HG02571 (cell line): ENCODE data around the gene PCSK2.

ENCODE experiments used
- ATAC-seq: cut with Tn5 transposase; IDR thresholded peaks from one replicate; pipeline ENCODE4 v1.9.1; 2021; ENCODE audit warnings: mild to moderate bottlenecking, moderate library complexity; ENCODE audit not compliant: unreplicated experiment

The PCSK2 gene

DNA sequence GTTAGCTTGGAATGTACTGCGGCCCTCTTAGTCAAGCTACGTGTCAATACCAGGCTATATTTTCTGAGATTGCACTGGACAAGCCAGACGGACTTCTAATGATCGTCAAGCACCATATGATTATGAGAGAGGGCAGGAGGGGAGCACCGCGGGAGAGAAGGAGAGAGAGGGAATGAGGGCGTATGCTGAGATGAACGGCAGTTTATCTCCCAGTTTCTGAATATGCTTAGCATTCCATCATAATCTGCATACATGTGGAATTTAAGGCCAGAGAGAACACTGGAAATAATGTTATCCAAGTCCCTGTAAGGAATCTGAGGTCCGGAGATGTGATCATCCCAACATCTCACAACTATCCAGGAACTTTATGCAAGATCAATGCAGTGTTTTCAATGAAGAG, 244.1 kb downstream of the PCSK2 start:
- no peak for ATAC-seq

DNA sequence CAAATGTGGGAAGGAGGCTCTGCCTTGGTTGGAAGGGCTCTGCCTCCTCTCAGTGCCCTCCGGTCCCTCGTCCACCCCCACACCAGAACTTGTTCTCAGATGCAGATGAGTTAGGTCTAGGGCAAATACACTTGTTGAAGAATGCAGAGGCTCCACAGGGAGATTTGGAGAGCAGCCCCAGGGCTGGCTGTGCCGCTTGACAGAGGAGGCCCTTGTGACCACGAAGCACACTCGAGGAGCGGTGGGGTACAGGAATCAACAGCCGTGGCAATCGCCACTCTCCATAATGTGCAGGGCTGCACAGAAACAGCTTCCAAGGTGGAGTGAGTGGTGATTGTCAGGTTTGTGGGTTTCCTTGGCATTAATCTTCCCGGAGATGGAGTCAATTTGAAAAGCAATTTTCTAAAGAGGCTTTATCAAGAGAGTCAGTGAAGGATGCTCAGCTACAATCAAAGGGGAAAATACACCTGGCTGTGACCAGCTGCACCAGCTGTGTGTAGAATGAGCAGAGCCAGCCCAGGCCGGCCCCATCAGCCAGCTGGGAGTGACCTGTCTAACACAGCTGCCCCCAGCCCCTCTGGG, 244.9 kb downstream of the PCSK2 start:
- no peak for ATAC-seq

DNA sequence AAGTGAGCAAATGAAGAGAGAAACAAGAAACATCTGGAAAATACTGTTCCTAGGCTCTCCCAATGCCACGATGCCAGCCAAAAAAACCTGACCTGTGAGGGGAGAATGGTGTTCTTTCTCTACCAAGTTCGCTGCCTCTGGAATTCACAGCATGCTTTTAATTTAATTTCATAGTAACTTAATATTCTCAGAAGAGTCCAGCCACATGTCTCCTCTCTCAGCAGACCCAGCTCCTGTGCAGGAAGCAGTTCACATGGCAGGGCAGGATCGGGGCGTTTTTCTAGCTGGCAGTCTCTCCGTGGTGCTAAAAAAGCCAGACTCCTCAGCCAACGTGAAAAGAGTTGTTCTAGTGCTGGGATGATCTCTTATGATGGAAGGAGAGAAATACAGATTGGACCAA, 246.8 kb downstream of the PCSK2 start:
- no peak for ATAC-seq

DNA sequence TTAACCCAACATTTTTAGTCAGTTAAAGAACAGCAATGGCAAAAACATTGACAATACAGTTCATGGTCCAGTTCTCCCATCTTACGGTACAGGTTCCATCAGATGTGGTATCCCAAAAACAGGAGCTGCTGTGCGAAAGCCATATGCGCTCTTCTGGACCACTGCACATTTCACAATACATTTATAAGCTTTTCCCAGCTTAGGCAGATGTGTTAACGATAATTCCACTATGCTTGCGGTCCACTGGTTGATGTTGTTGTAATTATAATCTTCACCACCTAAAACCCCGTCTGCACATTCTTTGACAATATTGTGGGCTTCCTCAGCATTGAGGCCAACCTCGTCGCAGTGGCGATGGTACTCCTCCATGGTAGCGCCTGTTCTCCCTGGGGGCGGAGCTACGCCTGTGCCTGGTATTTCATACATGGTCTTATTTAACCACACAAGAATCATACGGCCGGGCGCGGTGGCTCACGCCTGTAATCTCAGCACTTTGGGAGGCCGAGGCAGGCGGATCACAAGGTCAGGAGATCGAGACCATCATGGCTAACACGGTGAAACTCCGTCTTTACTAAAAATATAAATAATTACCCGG, 252.3 kb downstream of the PCSK2 start:
- ATAC-seq = no peak

DNA sequence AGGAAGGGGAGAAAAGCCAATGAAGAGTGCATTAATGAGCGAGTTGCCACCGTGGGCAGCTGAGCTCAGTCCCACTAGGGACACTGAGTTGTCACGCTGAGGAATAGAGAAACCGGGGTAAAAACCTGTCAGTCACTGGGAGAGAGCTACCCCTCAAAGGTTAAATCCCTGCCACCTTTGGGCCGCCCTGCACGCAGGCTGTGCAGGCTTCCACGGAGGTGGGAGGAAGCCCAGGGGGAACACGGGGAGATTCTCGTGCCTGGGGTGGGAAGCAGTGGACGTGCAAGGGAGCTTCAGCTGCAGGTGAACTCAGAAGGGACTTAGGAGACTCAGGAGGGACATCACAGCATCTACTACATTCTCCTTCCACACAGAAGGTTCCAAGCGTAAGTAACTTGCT, 253.9 kb downstream of the PCSK2 start:
- no peak for ATAC-seq

DNA sequence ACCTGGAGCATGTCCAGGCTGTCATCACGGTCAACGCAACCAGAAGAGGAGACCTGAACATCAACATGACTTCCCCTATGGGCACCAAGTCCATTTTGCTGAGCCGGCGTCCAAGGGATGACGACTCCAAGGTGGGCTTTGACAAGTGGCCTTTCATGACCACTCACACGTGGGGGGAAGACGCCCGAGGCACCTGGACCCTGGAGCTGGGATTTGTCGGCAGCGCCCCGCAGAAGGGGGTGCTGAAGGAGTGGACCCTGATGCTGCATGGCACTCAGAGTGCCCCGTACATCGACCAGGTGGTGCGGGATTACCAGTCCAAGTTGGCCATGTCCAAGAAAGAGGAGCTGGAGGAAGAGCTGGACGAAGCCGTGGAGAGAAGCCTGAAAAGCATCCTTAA, 254.8 kb downstream of the PCSK2 start:
- no peak for ATAC-seq

DNA sequence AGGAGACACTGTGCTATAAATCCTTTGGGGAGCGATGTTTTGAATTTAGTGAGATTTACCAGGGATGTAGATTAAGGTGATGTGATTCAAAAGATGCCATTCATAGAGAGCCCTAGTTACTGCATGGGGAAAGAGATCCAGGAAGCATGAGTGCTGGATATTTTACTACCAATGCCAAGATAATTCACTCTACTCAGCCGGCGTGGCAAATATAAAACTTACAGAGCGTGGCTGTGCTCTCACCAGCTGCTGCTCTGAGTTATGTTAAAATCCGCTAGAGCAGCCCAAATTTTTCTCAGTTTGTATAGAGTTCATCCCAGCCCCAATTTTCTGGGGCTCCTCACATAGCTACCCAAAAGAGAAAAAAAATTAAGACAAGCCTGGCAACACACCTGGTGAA, 255.7 kb downstream of the PCSK2 start:
- ATAC-seq = no peak

DNA sequence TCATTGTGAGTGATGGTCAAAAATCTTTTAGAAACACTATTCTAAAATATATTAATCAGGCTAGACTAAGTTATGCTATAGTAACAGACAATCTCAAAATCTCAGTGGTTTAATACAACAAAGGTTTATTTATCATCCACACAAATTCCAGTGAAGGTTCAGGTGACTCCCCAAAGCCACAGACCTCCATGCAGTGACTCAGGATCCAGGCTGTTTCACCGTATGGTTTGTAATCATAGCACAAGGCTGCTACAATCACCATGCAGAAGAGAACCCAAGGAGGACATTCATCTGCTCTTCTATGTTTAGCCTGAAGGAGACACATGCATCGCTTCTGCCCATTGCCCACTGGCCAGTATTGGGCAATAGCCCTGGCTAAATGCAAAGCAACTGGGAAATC, 258.2 kb downstream of the PCSK2 start:
- ATAC-seq = no peak

DNA sequence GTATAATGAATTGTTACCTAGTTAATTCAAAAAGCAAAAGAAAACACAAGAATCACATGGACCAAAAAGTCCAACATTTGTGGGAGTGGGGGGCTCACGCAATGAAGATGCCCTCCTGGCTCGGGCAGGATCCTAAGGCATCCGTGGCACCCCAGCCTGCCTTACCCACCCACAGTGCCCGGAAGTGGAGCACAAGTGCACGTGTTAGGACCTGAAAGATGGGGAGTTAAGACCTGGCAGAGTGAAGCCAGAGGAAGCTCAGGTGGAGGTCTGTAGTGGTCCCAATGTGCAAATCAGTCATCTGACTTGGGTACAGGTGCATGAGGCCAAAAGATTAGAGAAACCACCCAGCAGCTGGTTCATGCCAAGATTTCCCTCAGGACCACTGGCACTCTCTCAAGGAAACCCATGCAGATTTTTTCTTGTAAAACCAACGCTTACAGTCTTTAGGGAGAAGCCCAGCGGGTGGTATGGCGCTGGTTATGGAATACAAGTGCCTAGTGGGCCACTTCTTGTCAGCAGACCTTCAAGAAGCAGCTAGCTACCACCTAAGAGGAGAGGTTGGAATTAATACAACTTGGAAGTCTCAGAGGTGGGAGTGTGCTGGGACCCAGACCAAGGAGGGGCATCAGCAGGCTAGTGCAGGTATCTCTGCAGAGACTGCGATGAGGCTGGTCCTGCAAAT, 262.2 kb downstream of the PCSK2 start:
- ATAC-seq = no peak

DNA sequence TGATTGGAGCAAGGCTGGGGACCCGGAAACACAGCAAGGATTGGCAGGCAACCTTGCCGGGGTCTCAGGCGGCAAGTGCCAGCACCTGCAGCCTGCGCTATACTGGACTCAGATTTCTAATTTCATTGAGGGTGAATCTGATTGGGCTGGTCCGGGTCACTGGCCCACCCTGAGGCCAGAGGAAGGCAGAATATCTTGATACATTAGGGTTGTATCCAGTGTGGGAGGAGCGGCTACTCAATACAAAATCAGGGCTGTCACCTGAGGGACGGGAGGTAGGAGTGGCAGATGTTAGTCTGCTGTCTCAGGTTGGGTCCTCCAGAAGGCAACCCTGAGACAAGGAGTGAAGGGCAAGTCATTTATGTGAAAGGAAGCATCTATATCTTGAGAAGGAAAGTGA, 263.7 kb downstream of the PCSK2 start:
- ATAC-seq = no peak

DNA sequence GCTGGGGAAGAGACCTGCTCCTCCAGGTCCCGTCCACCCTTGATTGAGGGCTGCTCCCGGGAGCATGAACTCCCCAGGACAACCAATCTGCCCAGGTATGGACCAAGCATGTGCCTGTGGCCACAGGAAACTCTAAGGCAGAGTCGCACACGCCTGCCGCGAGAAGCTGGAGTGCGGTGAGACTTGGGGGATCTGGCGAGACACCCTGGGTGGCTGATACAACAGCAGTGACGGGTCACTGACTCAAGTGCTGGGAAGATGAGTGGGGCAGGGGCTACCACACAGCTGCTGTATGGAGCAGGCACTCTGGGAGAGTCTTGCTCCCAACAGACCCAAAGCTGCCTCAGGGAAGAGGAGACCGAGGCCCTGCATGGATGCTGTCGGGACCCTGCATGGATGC, 264.2 kb downstream of the PCSK2 start:
- no peak for ATAC-seq

DNA sequence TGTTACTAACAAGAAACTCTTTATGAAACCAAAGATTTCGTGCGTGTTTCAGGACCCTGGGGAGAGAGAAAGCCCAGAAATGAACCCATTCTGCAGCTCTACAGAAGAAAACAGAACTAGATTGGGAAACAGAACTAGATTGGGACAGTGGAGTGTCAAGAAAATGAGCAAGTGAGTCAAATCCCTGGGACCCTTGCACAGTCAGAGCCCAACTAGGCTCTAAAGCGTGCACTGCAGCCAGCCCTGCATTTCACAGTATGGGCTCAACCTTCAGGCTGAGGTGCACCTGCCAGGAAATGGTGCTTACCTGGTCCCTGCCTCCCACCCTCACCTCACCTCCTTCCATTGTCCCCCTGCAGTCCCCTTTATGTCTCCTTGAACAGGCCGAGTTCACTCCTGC, 264.6 kb downstream of the PCSK2 start:
- ATAC-seq = no peak

DNA sequence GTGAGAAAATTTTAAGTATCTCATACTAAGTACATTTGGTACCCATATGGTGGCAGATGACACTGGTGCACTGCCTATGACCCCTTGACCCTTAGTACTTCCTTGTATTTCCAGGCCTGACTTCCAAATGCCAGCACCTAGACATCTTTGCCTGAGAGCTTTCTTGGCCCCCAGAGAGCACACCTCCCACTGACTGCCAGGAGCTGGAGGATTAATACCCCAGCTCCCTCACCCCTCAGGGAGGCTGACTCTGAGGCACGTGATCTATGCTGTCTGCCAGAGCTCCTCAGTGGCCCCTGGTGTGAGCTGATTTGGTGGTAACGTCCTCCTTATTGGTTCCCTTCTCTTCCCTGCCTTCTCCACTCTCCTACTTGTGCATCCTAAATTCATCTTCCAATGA, 266.3 kb downstream of the PCSK2 start:
- ATAC-seq = no peak

DNA sequence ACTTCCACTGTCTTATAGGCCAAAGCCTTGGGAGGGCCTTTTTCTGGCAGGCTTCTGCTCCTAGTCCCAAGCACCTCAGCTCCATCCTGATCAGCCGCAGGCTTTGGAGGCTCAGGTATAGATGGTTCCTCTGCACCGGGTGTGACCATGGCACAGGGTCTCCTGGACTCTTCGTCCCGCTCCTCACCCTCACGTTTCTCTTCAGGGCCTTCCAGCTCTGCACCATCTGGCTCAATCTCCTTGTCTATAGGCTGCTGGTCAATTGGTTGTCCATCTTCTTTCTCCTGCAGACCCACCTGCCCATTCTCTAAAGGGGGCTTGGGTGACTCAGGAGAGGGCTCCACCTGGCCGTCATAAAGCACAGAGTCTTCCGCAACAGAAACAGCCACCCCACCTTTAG, 267.4 kb downstream of the PCSK2 start:
- ATAC-seq = no peak

DNA sequence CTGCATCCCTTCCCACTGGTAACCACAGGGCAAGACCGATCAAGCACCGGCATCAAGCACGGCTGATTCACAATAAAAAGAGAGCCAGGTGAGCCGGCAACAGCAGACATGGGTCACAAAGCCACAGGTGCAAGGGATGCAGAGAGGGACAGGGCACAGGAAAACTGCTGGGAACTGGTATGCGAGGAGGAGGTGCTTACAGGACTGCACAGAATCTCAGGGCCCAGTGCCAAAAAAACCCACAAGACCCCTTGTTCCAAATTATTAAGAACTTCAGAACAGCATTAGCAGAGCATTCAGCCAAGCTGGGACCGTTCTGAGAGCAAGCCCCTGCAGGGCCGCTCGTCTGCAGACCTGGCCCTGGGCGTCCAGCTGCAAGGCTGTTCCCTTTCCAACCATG, 269.0 kb downstream of the PCSK2 start:
- ATAC-seq = no peak

DNA sequence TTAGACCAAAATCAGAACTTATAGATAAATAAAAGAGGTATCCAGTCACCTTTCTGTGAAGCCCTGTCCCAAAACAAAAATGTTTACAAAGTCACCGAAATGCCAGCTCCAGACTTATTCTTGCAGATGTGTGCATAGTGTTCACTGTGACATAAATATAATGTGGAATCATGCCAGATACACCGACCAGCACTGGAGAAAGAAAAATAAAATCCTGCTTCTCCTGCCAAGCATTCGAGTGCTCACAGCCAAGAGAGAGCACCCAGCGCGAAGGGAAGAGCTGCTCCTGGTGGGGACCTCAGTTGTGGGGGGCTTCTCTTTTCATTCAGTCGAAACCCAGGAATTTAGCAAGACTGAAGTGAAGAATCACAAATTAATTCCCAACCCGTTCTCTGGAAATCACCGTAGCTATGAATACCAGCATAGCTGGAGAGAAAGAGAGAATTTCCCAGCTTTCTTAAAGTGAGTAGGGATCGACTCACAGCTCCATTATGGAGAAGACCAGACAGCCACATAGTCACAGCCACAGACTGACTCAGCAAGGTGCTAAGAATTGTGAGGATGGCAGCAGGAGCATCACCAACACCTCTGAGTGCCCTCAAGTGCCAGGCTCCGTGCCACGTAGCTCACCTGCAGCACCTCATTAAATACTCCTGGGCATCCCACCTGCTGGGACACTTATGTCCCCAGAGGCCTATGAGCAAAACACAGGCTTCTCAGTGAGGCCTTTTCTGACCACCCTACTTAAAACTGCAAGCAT, 271.2 kb downstream of the PCSK2 start:
- no peak for ATAC-seq

DNA sequence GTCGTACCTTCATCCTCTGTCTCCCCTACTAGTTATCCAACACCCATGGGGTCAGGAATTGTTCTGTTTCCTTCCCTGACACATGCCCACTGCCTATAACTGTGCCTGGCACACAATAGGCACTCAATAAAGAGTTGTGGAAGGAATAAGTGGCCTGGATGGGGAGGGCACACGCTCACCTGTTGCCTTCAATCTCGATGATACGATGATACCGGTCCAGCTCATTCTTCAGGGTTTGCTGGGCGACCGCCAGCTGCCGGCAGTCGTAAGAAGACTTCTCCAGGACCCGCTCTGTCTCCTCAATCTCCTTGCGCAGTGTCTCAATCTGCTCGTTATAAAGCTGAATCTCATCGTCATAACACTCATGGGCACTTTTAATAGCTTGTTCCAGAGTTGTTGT, 271.8 kb downstream of the PCSK2 start:
- no peak for ATAC-seq

DNA sequence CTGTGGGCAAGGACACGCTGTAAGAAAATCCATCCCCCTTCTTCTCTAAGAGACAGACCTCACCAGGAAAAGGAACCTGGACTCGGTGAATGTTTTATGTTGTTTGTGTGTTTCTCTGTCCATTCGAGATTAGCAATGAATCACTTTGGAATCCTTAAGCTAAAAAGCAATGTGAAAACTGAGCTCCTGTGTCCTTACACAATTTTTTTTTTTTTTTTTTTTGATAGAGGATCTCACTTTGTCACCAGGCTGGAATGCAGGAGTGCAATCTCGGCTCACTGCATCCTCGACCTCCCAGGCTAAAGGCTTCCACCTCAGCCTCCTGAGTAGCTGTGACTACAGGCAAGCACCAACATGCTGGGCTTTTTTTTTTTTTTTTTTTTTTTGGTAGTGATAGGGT, 272.2 kb downstream of the PCSK2 start:
- ATAC-seq = no peak

DNA sequence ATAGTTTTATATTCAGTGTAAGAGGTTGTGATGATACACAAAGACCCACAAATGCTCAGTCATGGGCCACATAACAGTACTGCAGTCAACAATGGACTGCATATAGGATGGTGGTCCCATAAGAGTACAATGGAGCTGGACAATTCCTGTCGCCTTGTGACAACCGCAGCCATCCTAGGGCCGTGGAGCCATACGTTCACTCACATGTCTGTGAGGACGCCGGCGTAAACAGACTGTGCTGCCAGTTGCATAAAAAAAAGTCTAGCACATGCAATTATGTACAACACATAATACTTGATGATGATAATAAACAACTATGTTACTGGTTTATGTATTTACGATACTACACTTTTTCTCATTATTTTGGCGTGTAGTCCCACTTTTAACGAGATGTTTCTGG, 273.4 kb downstream of the PCSK2 start:
- no peak for ATAC-seq

DNA sequence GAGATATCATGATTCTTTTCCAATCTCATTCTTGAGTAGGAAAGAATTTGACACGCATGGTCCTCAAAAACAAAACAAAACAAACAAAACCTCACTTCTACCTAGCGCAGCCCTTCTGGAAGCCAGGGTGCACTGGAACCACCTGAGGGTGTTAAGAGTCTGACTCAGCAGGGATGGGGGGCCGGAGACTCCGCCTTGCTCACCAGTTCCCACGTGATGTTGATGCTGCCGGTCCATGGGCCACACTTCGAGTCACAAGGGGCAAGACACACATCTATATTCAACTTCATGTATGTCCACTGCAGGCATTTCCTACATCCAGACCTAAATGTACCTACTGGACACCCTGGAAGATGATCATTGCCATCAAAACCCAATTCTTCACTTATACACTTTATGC, 274.0 kb downstream of the PCSK2 start:
- ATAC-seq = no peak

DNA sequence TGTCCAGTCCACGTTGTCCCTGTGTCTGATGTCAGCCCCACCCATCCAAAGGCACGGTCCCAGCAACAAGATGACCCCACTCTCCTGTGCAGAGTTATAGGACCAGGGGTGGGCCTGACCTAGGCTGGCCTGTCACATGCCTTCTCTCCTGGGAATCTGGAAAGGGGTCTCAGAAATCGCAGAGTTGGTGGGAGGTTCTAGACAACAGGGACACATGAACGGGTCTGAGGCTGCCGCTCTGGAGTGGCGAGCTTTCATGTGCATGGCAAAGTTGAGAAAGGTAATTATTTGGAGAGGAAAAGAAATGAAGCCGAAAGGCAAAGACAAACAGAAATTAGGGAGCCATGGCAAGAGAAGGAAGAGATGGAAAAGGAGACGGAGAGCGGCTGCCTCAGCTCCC, 274.9 kb downstream of the PCSK2 start:
- ATAC-seq = no peak

DNA sequence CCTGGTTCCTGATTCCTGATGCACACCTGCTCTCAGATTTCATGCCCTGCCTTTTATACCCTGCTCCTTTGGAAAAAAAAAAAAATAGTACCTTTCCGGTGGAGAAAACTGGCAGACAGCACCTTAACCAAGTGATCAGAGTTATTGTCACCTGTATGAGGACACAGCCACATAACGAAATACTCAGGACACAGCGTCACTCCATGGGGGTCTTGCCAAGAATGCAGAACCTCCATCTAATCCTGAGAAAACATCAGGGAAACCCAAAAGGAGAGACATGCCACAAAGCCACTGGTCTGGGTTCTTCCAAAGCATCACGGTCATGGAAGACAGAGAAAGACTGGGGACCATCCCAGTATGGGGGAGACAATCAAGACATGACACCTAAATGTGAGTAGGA, 275.3 kb downstream of the PCSK2 start:
- ATAC-seq = no peak
